Measurements from ENCODE around the gene AK9.
"Not testable (repeated sequence)": the region's sequence is repeated elsewhere in the genome, so short reads cannot be mapped to it uniquely, and the experiment has no call there.

The AK9 gene

GRCh38 chr6:109524129-109524528 is 166.9 kb downstream of the AK9 start:
- ChIA-PET CTCF (no interaction called here), POLR2A (ENCODE audit: low non-redundant PET) (no interaction called here)
- H3K27ac ChIP-seq: no peak overlapping the region
- DNase-seq (ENCODE audit: low spot score): no peak
- no peak for TF ChIP-seq CTCF (conservative IDR thresholded peaks at IDR 0.05; ENCODE audit: low read depth)

GRCh38 chr6:109523478-109523877 is 167.5 kb downstream of the AK9 start:
- H3K27ac ChIP-seq: no peak overlapping the region
- DNase-seq (ENCODE audit: low spot score): no peak
- CTCF ChIA-PET: no interaction called here
- TF ChIP-seq CTCF (conservative IDR thresholded peaks at IDR 0.05; ENCODE audit: low read depth): no peak
- POLR2A ChIA-PET (ENCODE audit: low non-redundant PET): no interaction called here

GRCh38 chr6:109521080-109521479 is 169.9 kb downstream of the AK9 start:
- TF ChIP-seq CTCF (conservative IDR thresholded peaks at IDR 0.05; ENCODE audit: low read depth): no peak
- CTCF ChIA-PET: no interaction called here
- POLR2A ChIA-PET (ENCODE audit: low non-redundant PET): no interaction called here
- no peak overlapping the region for H3K27ac ChIP-seq
- DNase-seq (ENCODE audit: low spot score): no peak

GRCh38 chr6:109519647-109520046 is 171.4 kb downstream of the AK9 start:
- CTCF ChIA-PET; DNase-seq (ENCODE audit: low spot score); H3K27ac ChIP-seq; POLR2A ChIA-PET (ENCODE audit: low non-redundant PET): not testable (repeated sequence)

- POLR2A ChIA-PET (ENCODE audit: low non-redundant PET): no interaction called here
- no peak for DNase-seq (ENCODE audit: low spot score)
- CTCF ChIA-PET: interaction anchor here (0.6 kb wide), 1 partner anchor 194 kb away, joined by 3 read pairs; no protein-coding TSS in a partner anchor
- TF ChIP-seq CTCF (conservative IDR thresholded peaks at IDR 0.05; ENCODE audit: low read depth): no peak
- H3K27ac ChIP-seq: no peak overlapping the region
Measured at GRCh38 chr6:109516929-109517328, 174.1 kb downstream of the AK9 start.

GRCh38 chr6:109515781-109516409 is 175.1 kb downstream of the AK9 start:
- no peak overlapping the region for H3K27ac ChIP-seq
- ChIA-PET CTCF (interaction anchor here (0.5 kb wide), 1 partner anchor 489 kb away, joined by 3 read pairs; no protein-coding TSS in a partner anchor), POLR2A (ENCODE audit: low non-redundant PET) (no interaction called here)
- TF ChIP-seq CTCF (conservative IDR thresholded peaks at IDR 0.05; ENCODE audit: low read depth): no peak
- DNase-seq (ENCODE audit: low spot score): no peak

- TF ChIP-seq CTCF (conservative IDR thresholded peaks at IDR 0.05; ENCODE audit: low read depth): no peak
- no peak for DNase-seq (ENCODE audit: low spot score)
- ChIA-PET CTCF (interaction anchor here (0.5 kb wide), 1 partner anchor 488 kb away, joined by 3 read pairs; no protein-coding TSS in a partner anchor), POLR2A (ENCODE audit: low non-redundant PET) (no interaction called here)
- H3K27ac ChIP-seq: no peak overlapping the region
Measured at GRCh38 chr6:109514946-109515345, 176.1 kb downstream of the AK9 start.
